ENCODE results near the gene BUB1B. TPM values are rescaled to one million over a fixed set of nuclear protein-coding genes. Genes with fewer than 3 reads are reported as not detected.

Gene BUB1B
- total RNA-seq, 2 experiments from 2014 or later: 1.4 to 2.4 TPM

- H3K4me1 ChIP-seq (ENCODE audit: insufficient read depth, low read length): peaks cover 10% of the 10 kb centered on the region
- DNase-seq (peak in 1 of 14 experiments; percentile 15), ATAC-seq (ENCODE audit: poor library complexity) (no peak)
- H3K9me3 ChIP-seq (ENCODE audit: control insufficient read depth in 1 of 2, insufficient read depth in 1 of 2, low read length in 2 of 2): peaks cover 0 to 12% of the 10 kb centered on the region in 2 experiments
- Mint-ChIP-seq H3K4me3 (no peak overlapping the region), H3K27ac (no peak overlapping the region), H3K4me1 (ENCODE audit: low read depth) (peaks cover 7% of the 10 kb centered on the region), H3K36me3 (ENCODE audit: low read depth) (no peaks in the 10 kb centered on the region), H3K27me3 (peaks cover 30% of the 10 kb centered on the region), H3K9me3 (no peaks in the 10 kb centered on the region)
- intact Hi-C loops (cut with DNase I, micrococcal nuclease): no loop called here
- H3K27me3 ChIP-seq (ENCODE audit: control insufficient read depth in 1 of 2, insufficient read depth in 2 of 2, low read length in 2 of 2): peaks cover 15 to 23% of the 10 kb centered on the region in 2 experiments
- H3K36me3 ChIP-seq (ENCODE audit: insufficient read depth, low read length): no peaks in the 10 kb centered on the region
- H3K27ac ChIP-seq (ENCODE audit: low read depth in 1 of 2, low read length in 2 of 2): no peak overlapping the region
- no peak overlapping the region for H3K4me3 ChIP-seq (ENCODE audit: low read length)
- TF ChIP-seq CTCF (IDR thresholded peaks at IDR 0.05): no peak
- ChIA-PET POLR2A (no interaction called here), CTCF (no interaction called here)
Observed at GRCh38 chr15:40240619-40241221, 79.9 kb downstream of the BUB1B start.

GRCh38 chr15:40241269-40242212 is 80.7 kb downstream of the BUB1B start:
- Mint-ChIP-seq H3K4me1 (ENCODE audit: low read depth) (peaks cover 7% of the 10 kb centered on the region), H3K27ac (no peak overlapping the region), H3K9me3 (no peaks in the 10 kb centered on the region), H3K36me3 (ENCODE audit: low read depth) (no peaks in the 10 kb centered on the region), H3K4me3 (no peak overlapping the region), H3K27me3 (peaks cover 30% of the 10 kb centered on the region)
- Histone ChIP-seq H3K4me3 (ENCODE audit: low read length) (no peak overlapping the region), H3K9me3 (ENCODE audit: control insufficient read depth in 1 of 2, insufficient read depth in 1 of 2, low read length in 2 of 2) (peaks cover 0 to 12% of the 10 kb centered on the region in 2 experiments), H3K4me1 (ENCODE audit: insufficient read depth, low read length) (peaks cover 10% of the 10 kb centered on the region), H3K27me3 (ENCODE audit: control insufficient read depth in 1 of 2, insufficient read depth in 2 of 2, low read length in 2 of 2) (peaks cover 15 to 23% of the 10 kb centered on the region in 2 experiments), H3K36me3 (ENCODE audit: insufficient read depth, low read length) (no peaks in the 10 kb centered on the region), H3K27ac (ENCODE audit: low read depth in 1 of 2, low read length in 2 of 2) (no peak overlapping the region)
- CTCF ChIA-PET: no interaction called here
- no peak for TF ChIP-seq CTCF (IDR thresholded peaks at IDR 0.05)
- no peak for ATAC-seq (ENCODE audit: poor library complexity)
- DNase-seq: peak in 1 of 14 experiments; percentile 15
- POLR2A ChIA-PET: no interaction called here
- intact Hi-C loops (cut with DNase I, micrococcal nuclease): no loop called here

- Mint-ChIP-seq H3K27me3 (peaks cover 30% of the 10 kb centered on the region), H3K4me3 (no peak overlapping the region), H3K27ac (no peak overlapping the region), H3K36me3 (ENCODE audit: low read depth) (no peaks in the 10 kb centered on the region), H3K4me1 (ENCODE audit: low read depth) (peaks cover 7% of the 10 kb centered on the region), H3K9me3 (no peaks in the 10 kb centered on the region)
- TF ChIP-seq CTCF (IDR thresholded peaks at IDR 0.05): no peak
- no peaks in the 10 kb centered on the region for H3K36me3 ChIP-seq (ENCODE audit: insufficient read depth, low read length)
- DNase-seq: peak in 1 of 14 experiments; percentile 20
- H3K9me3 ChIP-seq (ENCODE audit: control insufficient read depth in 1 of 2, insufficient read depth in 1 of 2, low read length in 2 of 2): peaks cover 0 to 12% of the 10 kb centered on the region in 2 experiments
- H3K4me3 ChIP-seq (ENCODE audit: low read length): no peak overlapping the region
- ATAC-seq (ENCODE audit: poor library complexity): no peak
- POLR2A ChIA-PET: no interaction called here
- intact Hi-C loops (cut with DNase I, micrococcal nuclease): no loop called here
- peaks cover 15 to 23% of the 10 kb centered on the region in 2 experiments for H3K27me3 ChIP-seq (ENCODE audit: control insufficient read depth in 1 of 2, insufficient read depth in 2 of 2, low read length in 2 of 2)
- H3K27ac ChIP-seq (ENCODE audit: low read depth in 1 of 2, low read length in 2 of 2): no peak overlapping the region
- CTCF ChIA-PET: no interaction called here
- peaks cover 10% of the 10 kb centered on the region for H3K4me1 ChIP-seq (ENCODE audit: insufficient read depth, low read length)
Observed at GRCh38 chr15:40242213-40242599, 81.3 kb downstream of the BUB1B start.

Measured in CD4-positive, alpha-beta T cell (primary cell).